GM19468 (cell line): ENCODE data around the gene MTG1.

Source experiments
- ATAC-seq: cut with Tn5 transposase; IDR thresholded peaks from one replicate; pipeline ENCODE4 v1.9.1; 2021; ENCODE audit warnings: mild to moderate bottlenecking, moderate library complexity, moderate number of reproducible peaks; ENCODE audit not compliant: unreplicated experiment; ENCODE audit errors: extremely low read depth

The MTG1 gene

DNA sequence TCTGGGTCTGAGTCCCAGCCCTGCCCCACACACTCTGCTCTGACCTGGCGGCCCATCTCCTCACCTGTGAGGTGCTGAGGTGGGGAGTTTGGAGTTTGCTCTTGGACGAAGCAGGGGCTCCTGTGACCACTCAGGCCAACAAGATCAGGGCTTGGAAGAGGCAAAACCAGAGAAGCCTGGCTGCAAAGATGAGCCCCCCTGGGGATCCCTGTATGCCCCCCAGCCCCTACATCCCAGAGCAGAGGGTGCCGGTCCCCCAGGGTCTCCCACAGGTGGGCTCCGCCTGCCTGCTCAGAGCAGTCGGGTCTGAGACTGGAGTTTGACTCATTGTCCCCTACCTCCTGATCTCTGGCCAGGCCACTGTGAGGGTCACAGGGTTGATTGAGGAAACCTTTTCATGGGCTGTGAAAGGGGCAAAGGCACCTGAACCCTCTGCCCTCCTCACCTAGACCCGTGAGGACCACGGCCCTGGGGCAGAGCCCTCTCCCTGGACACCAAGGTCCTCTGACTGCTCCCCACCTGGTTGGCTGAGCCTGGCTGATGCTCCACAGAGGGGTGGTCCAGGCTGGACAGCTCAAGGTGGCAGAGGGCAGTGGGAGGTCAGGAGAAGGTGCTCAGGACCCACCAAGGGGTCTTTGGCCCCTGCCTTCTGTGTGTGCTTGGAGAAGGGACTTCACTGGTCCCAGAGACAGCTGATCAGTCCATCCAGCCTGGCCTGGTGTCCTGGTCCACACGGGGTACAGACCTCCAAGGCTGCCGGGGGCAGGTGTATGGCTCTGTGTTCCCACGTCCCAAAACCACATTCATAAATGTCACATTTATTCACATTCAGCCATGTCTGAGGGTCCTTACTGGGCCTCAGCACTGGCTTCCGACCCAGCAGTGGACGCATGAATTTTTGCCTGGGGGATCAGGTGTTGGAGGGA, 50.6 kb downstream of the MTG1 start:
- ATAC-seq: no peak

- ATAC-seq: no peak
Measured at GRCh38 chr10:133445268-133445732, 51.3 kb downstream of the MTG1 start.

GRCh38 chr10:133445751-133446708, 52.1 kb downstream of the MTG1 start:
- no peak for ATAC-seq

DNA sequence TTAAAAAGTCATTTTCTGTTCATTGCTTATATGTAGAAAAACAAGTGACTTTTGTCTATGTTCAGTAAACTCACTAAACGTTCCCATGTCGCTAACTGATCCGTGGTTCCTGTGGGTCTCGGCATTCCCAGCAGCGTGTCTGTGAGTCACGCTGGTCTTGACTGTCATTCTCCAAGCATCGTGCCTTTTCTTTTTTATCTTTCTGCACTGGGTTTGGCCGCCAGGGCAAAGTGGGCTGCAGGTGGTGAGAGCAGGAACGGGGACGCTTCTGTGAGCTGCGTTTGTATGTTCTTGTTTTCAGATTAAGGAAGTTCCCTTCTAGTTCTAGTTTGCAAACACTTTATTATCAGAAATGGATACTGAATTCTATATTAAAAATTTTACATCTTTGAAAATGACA, 53.0 kb downstream of the MTG1 start:
- ATAC-seq: no peak

DNA sequence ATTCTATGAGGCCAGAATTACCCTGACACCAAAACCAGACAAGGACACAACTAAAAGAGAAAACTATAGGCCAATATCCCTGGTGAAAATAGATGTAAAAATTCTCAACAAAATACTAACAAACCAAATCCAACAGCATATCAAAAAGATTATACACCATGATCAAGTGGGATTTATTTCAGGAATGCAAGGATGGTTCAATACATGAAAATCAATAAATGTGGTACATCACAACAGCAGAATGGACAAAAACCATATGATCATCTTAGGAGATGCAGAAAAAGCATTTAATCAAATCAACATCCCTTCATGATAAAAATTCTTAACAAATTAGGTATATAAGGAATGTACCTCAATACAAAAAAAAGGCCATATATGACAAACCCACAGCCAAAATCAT, 54.2 kb downstream of the MTG1 start:
- ATAC-seq: no peak

GRCh38 chr10:133451346-133451745, 57.4 kb downstream of the MTG1 start:
- ATAC-seq: no peak

DNA sequence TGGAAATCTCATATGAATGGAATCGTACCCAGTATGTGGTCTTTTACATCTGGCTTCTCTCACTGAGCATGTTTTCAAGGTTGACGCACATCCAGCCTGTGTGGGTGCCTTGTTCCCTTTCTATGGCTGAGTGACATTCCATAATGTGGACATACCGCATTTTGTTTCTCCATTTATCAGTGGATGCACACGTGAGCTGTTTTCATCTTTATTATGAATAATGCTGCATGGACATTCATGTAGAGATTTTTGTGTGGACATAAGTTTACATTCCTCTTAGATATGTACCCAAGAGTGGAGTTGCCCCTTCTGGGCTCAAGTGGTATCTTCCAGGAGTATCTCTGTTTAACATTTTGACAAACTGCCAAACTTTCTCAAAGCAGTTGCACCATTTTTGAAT, 58.5 kb downstream of the MTG1 start:
- ATAC-seq: no peak

DNA sequence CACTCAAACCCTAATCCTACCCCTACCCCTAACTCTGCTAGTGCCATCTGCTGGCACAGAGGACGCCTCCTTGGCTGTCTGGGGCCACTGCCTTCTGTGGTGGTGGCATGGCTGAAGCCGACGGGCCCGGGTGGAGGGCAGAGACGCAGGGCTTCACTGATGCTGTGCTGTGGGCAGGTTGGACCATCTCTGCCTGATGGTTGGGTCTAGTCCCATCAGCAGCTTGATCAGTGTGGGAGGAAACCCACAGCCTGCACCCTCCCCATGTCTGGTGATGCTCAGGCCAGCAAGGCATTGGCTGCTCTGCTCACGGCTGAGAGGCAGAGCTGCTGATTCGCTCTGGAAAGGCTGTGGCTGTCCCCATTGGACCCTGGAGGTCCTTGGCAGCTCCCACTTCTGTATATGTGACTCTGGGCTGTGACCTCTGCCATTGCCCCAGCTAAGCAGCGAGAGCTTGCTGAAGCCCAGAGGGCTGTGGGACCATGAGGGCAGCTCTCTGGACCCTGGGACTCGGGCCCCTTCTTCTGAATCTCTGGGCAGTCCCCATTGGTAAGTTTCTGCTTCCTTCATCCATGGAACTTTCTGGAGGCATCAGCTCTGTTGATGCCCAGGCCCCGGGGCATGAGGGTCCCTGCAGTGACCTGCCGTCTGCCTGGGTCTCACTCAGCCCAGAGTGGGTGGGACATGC, 59.7 kb downstream of the MTG1 start, which contains the start of gene SCART1:
Gene SCART1, plus strand, starts transcription at position 430 of the 688 bp plus-strand sequence. Its CDS starts 53 bp downstream, at position 483.
- ATAC-seq: no peak

GRCh38 chr10:133454204-133454893, 60.4 kb downstream of the MTG1 start:
- no peak for ATAC-seq

DNA sequence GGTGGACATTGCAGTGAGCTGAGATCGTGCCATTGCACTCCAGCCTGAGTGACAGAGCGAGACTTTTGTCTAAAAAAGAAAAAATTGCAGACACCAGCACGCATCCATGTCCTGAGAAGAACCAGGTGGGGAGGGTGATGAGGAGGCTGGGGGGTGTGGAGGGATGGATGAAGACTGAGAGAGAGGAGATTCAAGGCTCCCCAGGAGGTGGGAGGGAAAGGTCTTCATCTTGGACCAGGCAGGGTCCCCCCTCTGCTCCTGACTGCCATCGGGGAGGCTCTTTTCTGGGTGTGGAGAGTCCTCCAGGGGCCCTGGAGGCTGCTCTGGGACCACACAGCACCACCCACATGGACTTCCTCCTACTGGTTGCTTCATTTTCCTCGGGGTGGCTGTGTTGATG, 61.2 kb downstream of the MTG1 start:
- ATAC-seq: no peak

- no peak for ATAC-seq
Measured at GRCh38 chr10:133455611-133456031, 61.7 kb downstream of the MTG1 start.

- ATAC-seq: no peak
Measured at GRCh38 chr10:133456041-133456951, 62.3 kb downstream of the MTG1 start.

DNA sequence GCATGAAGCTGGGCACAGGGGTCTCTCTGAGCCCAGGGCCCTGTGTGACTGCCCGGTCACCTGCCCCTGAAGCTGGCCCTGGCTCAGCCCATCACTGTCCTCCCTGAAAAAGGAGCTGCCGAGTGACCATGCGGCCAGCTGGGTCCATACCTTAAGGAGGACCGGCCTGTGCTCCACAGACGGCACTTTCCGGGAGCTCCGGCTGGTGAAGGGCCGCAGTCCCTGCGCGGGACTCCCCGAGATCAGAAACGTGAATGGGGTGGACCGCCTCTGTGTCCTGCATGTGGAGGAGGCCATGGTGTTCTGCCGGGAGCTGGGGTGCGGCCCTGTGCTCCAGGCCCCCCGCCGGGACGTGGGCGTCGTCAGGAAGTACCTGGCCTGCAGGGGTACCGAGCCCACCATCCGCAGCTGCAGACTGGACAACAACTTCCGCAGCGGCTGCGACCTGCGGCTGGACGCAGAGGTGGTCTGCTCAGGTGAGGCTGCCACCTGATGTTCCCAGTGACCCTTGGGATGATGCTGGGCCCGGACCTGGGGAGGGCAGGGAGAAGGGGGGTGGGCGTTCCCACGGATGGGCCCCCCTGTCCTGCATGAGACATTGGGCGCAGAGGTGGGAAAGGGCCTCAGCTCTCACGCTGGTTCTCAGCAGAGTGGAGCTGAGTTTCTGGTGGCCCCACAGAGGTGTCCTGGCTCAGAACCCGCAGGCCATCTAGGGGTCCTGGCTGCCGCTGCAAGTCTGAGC, 63.3 kb downstream of the MTG1 start:
- no peak for ATAC-seq

GRCh38 chr10:133458021-133458709, 64.2 kb downstream of the MTG1 start:
- ATAC-seq: no peak

GRCh38 chr10:133458710-133459453, 64.9 kb downstream of the MTG1 start:
- ATAC-seq: no peak

DNA sequence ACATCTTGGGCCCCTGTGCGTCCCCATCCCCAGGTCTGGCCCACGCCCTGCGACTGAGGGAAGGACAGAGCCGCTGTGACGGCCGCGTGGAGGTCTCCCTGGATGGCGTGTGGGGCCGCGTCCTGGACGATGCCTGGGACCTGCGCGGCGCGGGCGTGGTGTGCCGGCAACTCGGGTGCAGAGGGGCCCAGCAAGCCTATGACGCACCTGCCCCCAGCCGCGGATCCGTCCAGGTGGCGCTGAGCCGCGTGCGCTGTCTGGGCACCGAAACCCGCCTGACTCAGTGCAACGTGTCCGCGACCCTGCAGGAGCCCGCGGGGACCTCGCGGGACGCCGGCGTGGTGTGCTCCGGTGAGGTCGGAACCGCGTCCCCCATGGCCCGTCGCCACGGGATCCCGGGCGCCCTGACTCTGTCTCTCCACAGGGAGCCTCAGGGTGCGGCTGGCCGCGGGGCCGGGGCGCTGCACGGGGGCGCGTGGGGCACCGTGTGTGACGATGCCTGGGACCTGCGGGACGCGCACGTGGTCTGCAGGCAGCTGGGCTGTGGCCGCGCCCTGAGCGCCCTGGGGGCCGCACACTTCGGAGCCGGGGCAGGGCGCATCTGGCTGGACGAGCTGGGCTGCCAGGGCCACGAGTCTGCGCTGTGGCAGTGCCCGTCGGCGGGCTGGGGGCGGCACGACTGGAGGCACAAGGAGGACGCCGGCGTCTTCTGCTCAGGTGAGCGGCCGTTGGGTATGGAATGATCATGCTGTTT, 65.7 kb downstream of the MTG1 start:
- no peak for ATAC-seq
